Upper lobe of left lung (tissue), 6 donors: ENCODE measurements around the gene TMEM181. TPM values are rescaled to one million over a fixed set of nuclear protein-coding genes. Genes with fewer than 3 reads are reported as not detected.
"Not testable (repeated sequence)": the region's sequence is repeated elsewhere in the genome, so short reads cannot be mapped to it uniquely, and the experiment has no call there.

Source experiments
- ATAC-seq, 2 donors: fragments of 200-7000 bp; cut with Tn5 transposase; one replicate each; pipeline ENCODE4 v1.9.1; 2022; ENCODE audit warnings: mild to moderate bottlenecking in 2 of 2, moderate library complexity in 2 of 2; ENCODE audit not compliant: low FRiP score in 2 of 2
- DNase-seq, 2 donors: peaks; one replicate each; pipeline ENCODE4 v3.0.0-alpha.2; 2019 to 2020
- H3K27ac ChIP-seq, 4 donors: fragments of 200-600 bp; sonication (generic); one replicate each; pipeline ENCODE4 v1.5.1; 2016 to 2019
- H3K27me3 ChIP-seq, 4 donors: fragments of 200-600 bp; sonication (generic); one replicate each; pipeline ENCODE4 v1.5.1; 2017 to 2019
- H3K36me3 ChIP-seq, 4 donors: fragments of 200-600 bp; sonication (generic); one replicate each; pipeline ENCODE4 v1.5.1; 2016 to 2019
- H3K4me1 ChIP-seq, 4 donors: fragments of 200-600 bp; sonication (generic); one replicate each; pipeline ENCODE4 v1.5.1; 2018 to 2019
- H3K4me3 ChIP-seq, 4 donors: fragments of 200-600 bp; sonication (generic); one replicate each; pipeline ENCODE4 v1.5.1; 2017 to 2019; ENCODE audit warnings: mild to moderate bottlenecking in 2 of 4, moderate library complexity in 1 of 4
- H3K9me3 ChIP-seq, 4 donors: fragments of 200-600 bp; sonication (generic); one replicate each; pipeline ENCODE4 v1.5.1; 2018 to 2019
- CTCF ChIP-seq, 6 experiments: fragments of 450-650 bp in 4 of 6; fragments of 200-600 bp in 2 of 6; sonication (generic) in 2 of 6; IDR thresholded peaks; one replicate each; pipeline ENCODE4 v1.5.1; 2016 to 2019; ENCODE audit warnings: antibody characterized with exemption in 6 of 6
- EP300 ChIP-seq, 4 donors: sonication (generic); formaldehyde crosslinking; IDR thresholded peaks; one replicate each; pipeline ENCODE4 v1.5.1; 2017; ENCODE audit warnings: antibody characterized with exemption in 4 of 4, control low read depth in 2 of 4
- POLR2A ChIP-seq, 4 donors: fragments of 450-650 bp; IDR thresholded peaks; one replicate each; pipeline ENCODE4 v1.5.1; 2016 to 2017; ENCODE audit warnings: antibody characterized with exemption in 4 of 4, mild to moderate bottlenecking in 2 of 4
- POLR2AphosphoS5 ChIP-seq, 2 donors: sonication (generic); formaldehyde crosslinking; IDR thresholded peaks; one replicate each; pipeline ENCODE4 v1.5.1; 2017; ENCODE audit warnings: antibody characterized with exemption in 2 of 2
- WGBS, 2 donors: methylation state at CpG; one replicate each; pipeline ENCODE4 v1.1.5; 2017 to 2018; 5-methylcytosine and 5-hydroxymethylcytosine counted together
- total RNA-seq, 6 donors: library from RNA; depleted of rRNA in 4 of 6; stranded (reverse); fragments of >200 nt in 4 of 6; gene quantifications; one replicate each; pipeline versions ENCODE4 v1.1.0 to v1.2.1, GENCODE V29; 2016 to 2021
- donor health status: DM: no; HTN: no; CAD: no; lungs with moderate emphysema.
- donor health status: DM: no; HTN: yes; CAD: no; lungs with severe emphysema.

The TMEM181 gene
- total RNA-seq, 6 donors from 2014 or later = 11.5 to 27.6 (median 18.9) TPM

GRCh38 chr6:158524311-158524710, 35.6 kb upstream of the TMEM181 start:
- H3K4me1 ChIP-seq = no peaks in the 10 kb centered on the region
- ATAC-seq = no peak
- no peak overlapping the region for H3K27ac ChIP-seq
- no peak overlapping the region for H3K4me3 ChIP-seq
- H3K27me3 ChIP-seq = no peaks in the 10 kb centered on the region
- TF ChIP-seq EP300 (IDR thresholded peaks at IDR 0.05) (no peak), POLR2A (IDR thresholded peaks at IDR 0.05) (no peak), CTCF (IDR thresholded peaks at IDR 0.05) (no peak), POLR2AphosphoS5 (IDR thresholded peaks at IDR 0.05) (no peak)
- WGBS, 2 donors = 93 to 95% methylated on average over 14 to 15 of the region's 15 CpGs
- no peaks in the 10 kb centered on the region for H3K36me3 ChIP-seq
- no peak for DNase-seq
- H3K9me3 ChIP-seq = no peaks in the 10 kb centered on the region

GRCh38 chr6:158527858-158528257, 32.0 kb upstream of the TMEM181 start:
- H3K9me3 ChIP-seq, ATAC-seq, H3K4me1 ChIP-seq, H3K27ac ChIP-seq, H3K27me3 ChIP-seq, DNase-seq, H3K4me3 ChIP-seq, H3K36me3 ChIP-seq: not testable (repeated sequence)
- 87 to 90% methylated on average over 1 of the region's 1 CpG for WGBS, 2 donors

GRCh38 chr6:158528826-158529225, 31.1 kb upstream of the TMEM181 start:
- DNase-seq (no peak), ATAC-seq (no peak)
- Histone ChIP-seq H3K27me3 (no peaks in the 10 kb centered on the region), H3K27ac (no peak overlapping the region), H3K9me3 (no peaks in the 10 kb centered on the region), H3K4me1 (no peaks in the 10 kb centered on the region), H3K36me3 (no peaks in the 10 kb centered on the region), H3K4me3 (no peak overlapping the region)
- 79 to 84% methylated on average over 6 of the region's 6 CpGs for WGBS, 2 donors
- no peak for TF ChIP-seq POLR2A (IDR thresholded peaks at IDR 0.05)
- TF ChIP-seq EP300 (IDR thresholded peaks at IDR 0.05) = no peak
- no peak for TF ChIP-seq CTCF (IDR thresholded peaks at IDR 0.05)
- TF ChIP-seq POLR2AphosphoS5 (IDR thresholded peaks at IDR 0.05) = no peak

GRCh38 chr6:158529629-158530028, 30.3 kb upstream of the TMEM181 start:
- 81 to 83% methylated on average over 8 of the region's 8 CpGs for WGBS, 2 donors
- TF ChIP-seq POLR2AphosphoS5 (IDR thresholded peaks at IDR 0.05) (no peak), EP300 (IDR thresholded peaks at IDR 0.05) (no peak), CTCF (IDR thresholded peaks at IDR 0.05) (no peak), POLR2A (IDR thresholded peaks at IDR 0.05) (no peak)
- H3K36me3 ChIP-seq = no peaks in the 10 kb centered on the region
- H3K9me3 ChIP-seq = no peaks in the 10 kb centered on the region
- no peak overlapping the region for H3K4me3 ChIP-seq
- ATAC-seq (no peak), DNase-seq (no peak)
- H3K27ac ChIP-seq = no peak overlapping the region
- no peaks in the 10 kb centered on the region for H3K4me1 ChIP-seq
- H3K27me3 ChIP-seq = no peaks in the 10 kb centered on the region

- H3K4me1 ChIP-seq = peaks cover 6 to 11% (median 8%) of the 10 kb centered on the region in 4 donors
- 77 to 82% methylated on average over 4 of the region's 4 CpGs for WGBS, 2 donors
Observed at GRCh38 chr6:158531566-158531965, 28.3 kb upstream of the TMEM181 start.

More at GRCh38 chr6:158531566-158531965, 28.3 kb upstream of the TMEM181 start:
- Histone ChIP-seq H3K27ac (no peak overlapping the region), H3K27me3 (peaks cover 0 to 5% (median 2%) of the 10 kb centered on the region in 4 donors), H3K36me3 (no peaks in the 10 kb centered on the region), H3K9me3 (no peaks in the 10 kb centered on the region), H3K4me3 (no peak overlapping the region)
- ATAC-seq (no peak), DNase-seq (no peak)
- no peak for TF ChIP-seq POLR2AphosphoS5 (IDR thresholded peaks at IDR 0.05)
- no peak for TF ChIP-seq CTCF (IDR thresholded peaks at IDR 0.05)
- no peak for TF ChIP-seq POLR2A (IDR thresholded peaks at IDR 0.05)
- no peak for TF ChIP-seq EP300 (IDR thresholded peaks at IDR 0.05)
